CD4-positive, alpha-beta T cell treated with Interleukin-17A for 1 hour (primary cell): Measurements from ENCODE around the gene P4HTM.
"Not testable (repeated sequence)": the region's sequence is repeated elsewhere in the genome, so short reads cannot be mapped to it uniquely, and the experiment has no call there.

Source experiments
- DNase-seq: peaks from one replicate; pipeline ENCODE4 v3.0.0-alpha.2; 2020

The P4HTM gene

DNA sequence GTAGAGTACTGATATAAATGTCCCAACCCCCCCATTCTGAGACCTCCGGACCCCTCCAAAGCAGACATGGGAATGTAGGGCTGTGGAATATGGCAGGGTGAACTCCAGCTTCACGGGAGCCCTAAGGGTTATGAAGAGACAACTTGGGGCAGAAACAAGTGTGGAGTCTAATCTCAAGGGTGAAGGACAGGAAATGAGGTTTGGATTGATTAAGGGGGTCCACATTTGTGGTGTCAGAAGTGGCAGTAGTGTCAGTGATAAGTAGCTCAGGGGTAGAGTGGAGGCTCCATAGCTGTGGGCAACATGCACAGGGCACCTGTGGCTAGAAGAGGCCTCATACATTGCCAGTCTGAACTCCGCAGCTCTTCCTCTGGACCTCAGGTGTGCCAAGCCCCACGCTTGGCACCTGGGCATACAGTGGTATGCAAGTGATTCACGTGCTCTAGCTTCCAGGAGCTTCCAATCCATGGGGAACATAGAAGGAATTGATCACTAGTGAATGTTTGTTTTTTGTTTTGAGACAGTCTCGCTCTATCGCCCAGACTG, 4.1 kb upstream of the P4HTM start:
- no peak for DNase-seq

DNA sequence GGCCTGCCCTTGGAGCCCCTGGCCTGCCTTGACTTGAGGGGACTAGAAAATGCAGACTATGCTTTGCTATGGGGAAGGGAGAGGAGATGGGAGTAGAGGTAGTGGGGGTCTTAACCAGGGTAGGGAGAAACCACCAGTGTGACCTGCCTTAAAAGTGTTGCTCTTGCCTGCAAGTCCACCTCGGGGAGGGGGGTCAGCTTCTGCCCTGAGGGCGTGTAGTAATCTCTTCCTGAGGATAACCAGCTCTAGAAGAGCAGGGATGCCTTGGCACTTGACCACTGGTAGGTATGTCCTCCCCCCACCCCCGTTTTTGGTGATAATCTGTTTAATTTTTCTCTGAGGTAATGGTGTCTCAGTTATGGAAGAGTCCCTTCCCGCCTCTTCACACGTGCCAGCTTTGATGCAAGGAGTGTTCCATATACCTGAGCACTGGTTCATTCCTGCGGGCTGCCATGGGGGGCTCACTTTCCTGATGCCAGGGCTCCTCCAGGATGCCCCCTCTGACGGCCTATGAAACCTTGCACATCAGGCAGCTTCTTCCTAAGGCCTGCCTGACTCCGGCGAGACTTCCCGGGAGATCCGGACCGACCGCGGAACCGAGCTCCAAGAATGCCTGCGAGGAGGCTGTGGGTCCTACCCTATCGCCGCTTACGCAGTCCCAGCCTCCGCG, 780 bp upstream of the P4HTM start:
- no peak for DNase-seq

DNA sequence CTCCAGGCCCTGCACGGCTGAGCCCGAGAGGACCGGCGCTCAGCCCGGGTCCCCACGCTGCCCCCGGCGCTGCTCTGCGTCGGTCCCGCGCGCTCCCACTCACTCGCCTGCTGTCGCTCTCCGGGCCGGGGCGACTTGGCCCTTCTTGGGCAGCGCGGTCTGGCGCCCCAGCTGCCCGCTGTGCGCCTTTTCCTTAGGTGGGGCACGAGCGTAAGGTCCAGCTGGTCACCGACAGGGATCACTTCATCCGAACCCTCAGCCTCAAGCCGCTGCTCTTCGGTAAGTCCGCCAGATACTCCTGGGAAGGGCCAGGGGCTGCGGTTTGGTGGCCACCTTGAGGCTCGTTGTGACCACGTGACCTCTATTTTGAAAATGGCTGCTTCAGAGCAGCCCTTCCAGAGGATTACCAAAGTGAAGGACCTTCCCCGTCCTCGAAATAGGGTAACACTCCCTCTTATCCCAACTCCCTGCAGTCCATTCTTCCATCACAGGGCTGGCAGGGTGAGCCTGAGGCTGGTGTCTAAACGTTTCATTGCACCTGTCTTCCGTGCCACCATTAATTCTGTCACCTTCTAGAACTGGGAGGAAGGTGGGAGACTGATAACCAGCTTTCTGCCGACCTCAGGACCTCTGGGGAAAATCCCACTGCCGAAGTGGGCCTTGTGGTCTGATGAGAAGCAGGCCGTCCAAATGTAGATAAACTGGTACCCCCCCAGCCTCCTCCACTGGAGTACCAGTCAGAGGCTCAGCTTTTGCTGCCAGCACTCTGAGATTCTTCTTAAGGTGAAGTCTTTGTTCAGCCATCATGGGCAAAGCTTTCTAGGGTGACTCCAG, 812 bp downstream of the P4HTM start:
- peak; percentile 49 for DNase-seq

DNA sequence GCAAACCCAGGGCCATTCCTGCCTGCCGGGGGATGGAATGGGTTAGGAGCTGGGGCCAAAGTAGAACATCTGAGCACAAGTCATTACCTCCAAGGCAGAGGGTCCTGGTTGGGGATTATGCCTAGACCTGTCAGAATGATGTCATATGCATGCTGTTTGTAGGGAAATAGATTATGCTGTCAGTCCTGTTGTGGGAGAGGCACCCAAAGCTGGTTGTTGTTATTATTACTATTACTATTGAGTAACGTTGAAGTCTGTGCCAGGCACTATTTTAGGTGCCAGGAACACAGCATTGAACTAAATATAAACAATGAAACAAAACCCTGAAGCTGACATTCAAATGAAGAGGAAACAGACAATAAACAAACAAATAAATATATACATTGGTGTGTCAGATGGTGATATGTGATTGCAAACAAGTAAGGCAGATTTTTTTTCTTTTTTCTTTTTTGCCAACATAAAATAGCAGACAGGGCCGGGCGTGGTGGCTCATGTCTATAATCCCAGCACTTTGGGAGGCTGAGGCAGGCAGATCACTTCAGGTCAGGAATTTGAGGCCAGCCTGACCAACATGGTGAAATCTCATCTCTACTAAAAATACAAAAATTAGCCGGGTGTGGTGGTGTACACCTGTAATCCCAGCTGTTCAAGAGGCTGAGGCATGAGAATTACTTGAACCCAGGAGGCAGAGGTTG, 2.0 kb downstream of the P4HTM start:
- DNase-seq, result no peak

DNA sequence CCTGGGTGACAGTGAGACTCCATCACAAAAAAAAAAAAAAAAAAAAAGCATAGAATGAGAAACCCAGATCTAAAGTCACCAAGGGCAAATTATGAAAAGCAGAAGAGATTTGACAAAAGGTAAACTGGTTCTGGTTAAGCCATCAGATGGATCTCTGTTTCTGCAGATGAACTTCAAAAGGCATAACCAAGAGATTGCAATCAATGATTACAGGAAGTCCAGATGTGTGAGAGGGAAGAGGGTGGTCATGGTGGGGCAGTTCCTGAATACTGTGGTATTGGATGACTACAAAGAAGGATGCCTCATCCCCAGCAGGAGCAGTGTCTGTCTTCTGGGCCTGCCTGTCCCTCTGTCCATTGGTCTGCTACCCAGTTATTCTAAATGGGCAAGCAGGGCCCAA, 3.8 kb downstream of the P4HTM start:
- DNase-seq, result no peak

DNA sequence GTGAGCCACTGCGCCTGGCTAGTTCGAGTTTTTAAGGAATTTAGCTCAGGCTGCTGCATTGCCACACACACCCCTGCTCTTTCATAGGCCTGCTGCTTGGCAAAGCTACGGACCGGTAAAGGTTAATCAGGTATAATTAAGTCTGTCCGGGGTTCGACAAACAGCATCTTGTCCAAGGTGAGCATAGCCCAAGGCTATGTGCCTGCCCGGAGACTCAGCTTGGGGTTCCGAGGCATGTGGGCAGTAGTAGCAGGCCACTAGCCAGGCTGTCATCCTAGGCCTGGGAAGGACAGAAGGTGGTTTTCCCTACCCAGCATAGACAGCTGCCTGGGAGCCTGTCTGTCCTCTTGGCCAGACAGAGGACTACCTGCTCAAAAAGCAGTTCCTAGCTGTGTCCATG, 6.6 kb downstream of the P4HTM start:
- DNase-seq, result no peak

DNA sequence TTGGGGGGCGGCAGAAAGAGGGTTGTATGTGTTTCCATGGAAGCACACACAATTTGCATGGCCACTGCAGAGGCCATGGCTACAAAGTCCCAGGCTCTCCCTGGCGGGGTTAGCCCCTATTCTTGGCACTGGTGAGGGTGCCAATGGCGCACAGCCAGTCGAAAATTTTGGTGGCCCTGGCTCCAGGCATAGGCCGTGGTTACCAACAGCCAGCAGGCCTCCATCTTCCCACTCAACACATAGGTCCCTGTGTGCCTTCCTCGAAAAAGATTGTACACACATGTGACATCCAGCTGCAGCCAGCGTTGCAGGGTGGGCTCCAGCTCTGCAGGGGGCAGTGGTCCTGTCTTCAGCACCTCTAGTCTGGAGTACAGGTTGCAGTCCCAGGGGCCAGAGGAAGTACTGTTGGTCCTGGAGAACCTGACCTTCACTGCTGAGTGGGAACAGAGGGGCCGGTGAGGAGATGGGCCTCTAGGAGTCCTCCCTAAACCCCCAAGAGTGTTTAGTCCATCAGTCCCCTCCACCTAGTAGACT, 7.1 kb downstream of the P4HTM start:
- no peak for DNase-seq

DNA sequence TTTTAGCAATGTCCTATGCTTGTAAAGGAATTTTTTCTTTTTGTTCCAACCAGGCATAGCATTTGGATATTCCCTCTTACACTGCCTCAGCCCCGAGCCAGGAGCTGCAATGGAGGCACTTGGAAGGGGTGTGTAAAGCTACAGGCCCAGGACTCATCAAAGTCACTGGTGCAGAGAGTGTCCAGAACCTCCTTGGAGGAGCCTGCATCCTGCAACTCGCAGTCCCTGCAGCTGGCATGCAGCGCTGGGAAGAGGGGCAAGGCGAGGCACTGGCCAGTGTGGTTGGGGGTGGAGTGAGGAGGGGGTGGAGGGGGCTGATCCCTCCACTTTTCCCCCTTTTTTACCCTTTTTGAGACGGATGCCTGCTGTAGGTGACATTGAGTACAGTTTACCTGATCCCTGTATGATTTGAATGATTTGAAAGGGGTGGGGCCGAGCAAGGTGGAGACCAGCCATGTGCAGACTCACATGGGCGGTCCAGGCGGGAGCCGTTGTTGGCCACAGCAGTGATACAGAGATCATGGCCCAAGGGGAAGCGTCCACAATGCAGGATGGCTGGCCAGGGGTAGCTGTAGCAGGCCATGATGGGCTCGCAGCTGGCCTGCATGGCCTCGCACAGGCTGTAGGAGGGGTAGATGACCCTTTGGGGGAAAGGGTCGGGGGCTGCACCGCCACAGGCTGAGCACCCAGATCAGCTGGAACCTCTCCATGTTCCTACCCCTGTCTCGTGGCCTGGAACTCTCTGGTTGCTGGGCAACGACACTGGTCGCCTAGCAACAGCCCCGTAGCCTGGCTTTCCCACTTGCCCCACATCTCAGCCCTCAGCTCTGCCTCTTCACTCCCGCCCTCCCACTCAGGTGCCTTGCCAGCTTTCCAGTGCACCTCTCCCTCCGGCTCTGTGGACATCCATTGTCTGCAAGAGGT, 7.9 kb downstream of the P4HTM start:
- no peak for DNase-seq

DNA sequence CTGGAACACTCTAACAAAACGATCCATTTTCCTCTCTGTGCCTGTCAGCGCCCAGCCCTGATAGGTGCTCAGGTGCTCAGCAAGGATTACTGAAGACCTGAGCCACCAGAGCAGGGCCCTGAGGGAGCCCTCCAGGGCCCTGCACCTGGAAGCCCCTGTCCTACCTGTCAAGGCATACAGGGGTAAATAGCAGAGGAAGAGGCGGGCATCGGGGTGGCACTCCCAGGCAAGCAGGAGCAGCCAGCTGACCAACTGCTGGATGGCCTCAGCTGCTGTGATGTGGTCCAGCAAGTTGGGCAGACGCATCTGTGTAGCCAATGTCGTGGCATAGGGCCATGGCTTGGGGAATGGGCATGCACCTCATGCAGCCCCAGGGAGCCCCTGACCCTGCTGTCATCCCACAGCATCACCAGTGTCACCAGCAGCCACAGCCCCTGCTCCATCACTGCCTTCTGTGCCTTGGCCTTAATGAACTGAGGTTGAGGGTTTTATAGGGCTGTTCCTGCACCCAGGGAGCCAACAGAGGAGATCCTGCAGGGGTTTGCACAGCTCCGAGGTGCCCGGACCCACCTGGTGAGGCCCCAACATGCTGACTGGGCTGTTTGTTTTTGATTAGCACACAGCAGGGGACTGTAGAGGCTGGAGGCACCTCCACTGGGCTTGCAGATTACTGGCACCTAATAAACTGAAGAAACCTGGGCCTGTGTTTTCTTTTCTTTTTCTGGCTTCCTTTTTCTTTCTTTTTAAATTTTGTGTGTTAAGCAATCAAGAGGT, 9.2 kb downstream of the P4HTM start:
- no peak for DNase-seq

DNA sequence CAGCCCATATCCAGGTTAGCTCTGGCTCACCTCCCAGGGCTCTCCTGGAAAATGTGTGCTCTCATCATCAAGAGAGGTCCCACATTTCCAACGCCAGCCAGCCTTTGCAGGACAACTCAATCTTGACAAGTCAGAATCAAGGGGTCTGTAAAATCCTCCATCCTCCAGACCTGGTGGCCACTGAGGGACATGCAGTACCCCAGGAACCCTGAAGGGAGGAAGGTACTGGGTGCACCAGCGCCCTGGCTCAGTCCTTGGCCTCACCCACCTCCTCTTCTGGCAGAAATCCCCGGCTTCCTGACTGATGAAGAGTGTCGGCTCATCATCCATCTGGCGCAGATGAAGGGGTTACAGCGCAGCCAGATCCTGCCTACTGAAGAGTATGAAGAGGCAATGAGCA, 11.1 kb downstream of the P4HTM start:
- DNase-seq, result no peak

DNA sequence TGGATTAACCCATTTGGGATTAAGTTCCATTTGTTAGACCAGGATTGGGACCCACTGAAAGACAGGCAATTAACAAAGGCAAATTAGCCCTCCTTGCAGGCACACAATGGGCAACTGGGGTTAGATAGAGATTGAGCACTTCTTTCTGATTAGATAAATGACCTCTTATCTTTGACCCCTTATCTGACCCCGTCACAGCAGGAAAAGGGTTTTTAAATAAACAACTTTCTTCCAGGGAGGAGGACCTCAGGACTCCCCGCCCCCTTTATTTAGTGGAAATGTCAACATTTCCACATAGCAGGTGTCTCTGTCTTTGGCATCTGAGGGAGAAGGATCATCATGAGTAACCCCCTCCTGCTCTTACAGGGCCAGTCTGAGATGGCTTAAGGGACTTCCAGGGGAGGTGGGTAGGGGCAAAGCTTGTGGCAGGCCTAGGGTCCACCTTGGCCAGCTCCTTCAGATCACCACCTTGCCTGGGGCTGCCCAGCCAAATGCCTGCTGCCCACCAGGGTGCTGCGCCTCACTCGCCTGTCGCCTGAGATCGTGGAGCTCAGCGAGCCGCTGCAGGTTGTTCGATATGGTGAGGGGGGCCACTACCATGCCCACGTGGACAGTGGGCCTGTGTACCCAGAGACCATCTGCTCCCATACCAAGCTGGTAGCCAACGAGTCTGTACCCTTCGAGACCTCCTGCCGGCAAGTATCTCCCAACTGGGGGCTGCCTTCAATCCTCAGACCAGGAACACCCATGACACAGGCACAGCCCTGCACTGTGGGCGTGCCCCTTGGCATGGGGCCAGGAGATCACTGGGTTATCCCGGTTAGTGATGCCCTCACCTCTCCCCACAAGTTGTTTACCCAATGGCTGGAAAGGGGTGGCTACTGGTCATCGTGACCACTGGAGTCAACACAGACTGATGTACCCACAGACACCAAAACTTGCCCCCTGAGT, 14.6 kb downstream of the P4HTM start:
- DNase-seq, result no peak

DNA sequence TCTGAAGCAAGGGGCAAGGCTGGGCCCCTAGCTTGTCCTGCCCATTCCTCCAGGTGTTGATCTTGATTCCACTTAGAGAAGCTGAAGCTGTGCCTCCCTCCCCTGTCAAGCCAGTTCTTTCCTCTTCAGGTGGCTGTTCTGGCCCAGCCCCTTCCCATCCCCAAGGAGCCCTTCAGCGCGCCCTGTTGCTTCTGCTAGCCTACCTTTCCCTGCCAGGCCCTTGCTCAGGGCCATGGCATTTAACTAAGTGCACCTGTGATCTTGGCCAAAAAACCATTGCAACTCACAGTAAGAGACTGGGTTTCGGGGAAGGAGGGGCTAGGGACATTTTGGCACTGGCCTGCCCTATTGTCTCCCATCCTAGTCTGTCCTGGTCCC, 15.3 kb downstream of the P4HTM start:
- no peak for DNase-seq

DNA sequence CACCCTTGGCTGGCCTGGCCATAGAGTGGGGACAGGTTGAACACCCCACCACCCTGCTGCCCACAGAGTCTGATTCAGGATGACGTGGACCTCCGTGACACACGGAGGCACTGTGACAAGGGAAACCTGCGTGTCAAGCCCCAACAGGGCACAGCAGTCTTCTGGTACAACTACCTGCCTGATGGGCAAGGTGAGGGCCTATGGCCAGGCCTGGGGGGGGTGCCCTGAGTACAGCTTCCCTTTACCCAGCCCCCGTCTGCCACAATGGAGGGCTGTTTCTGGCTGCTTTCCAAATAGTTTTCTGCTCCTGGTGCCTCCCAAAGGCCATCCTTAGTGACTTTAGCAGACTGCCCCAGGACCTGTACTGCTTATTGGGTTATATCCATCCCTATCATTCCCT, 16.0 kb downstream of the P4HTM start:
- no peak for DNase-seq

DNA sequence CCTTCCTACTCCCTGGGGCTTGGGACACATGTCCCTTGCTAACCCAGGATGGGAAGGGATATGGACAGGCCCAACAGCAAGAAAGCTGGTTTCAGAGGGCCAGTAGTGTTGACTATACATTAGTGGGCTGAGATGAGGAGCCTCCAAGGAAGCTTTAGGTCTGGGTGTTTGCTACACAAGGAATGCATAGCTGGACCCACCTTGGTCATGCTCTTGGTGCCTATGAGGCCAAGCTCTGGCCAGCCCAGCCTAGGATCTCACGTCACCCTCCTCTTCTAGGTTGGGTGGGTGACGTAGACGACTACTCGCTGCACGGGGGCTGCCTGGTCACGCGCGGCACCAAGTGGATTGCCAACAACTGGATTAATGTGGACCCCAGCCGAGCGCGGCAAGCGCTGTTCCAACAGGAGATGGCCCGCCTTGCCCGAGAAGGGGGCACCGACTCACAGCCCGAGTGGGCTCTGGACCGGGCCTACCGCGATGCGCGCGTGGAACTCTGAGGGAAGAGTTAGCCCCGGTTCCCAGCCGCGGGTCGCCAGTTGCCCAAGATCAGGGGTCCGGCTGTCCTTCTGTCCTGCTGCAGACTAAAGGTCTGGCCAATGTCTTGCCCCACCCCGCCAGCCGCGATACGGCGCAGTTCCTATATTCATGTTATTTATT, 16.5 kb downstream of the P4HTM start:
- no peak for DNase-seq

DNA sequence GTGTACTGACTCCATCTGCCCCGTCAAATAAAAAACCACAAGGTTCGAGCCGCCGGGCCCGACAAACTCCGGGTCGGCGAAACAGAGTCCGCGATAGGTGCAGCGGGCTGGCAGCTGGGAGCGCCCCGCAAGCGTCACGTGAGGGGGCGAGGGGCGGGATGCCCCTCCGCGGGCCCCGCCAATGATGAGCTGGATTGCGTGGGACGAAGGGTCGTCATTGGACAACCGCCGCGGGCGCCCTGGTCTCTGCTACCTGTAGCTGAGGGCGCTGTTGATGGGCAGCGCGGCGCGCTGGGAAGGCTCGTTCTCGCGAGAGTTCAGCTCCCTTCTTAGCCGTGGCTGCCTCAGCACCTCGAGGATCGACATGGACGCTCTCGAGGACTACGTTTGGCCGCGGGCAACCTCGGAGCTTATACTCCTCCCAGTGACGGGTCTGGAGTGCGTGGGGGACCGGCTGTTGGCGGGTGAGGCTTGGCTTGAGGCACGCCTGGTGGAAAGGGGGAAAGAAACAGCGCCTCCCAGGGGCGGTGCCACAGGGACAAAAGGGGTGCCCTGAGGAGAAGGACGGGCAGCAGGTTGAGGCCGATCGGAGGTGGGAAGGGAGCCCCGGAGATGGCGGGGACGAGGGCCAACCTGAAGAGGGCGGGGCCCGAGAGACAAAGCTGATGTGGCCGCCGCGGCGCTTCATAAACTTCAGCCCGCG, 17.2 kb downstream of the P4HTM start, which contains the start of gene WDR6:
TSS of gene WDR6 (plus strand) at position 324 of the 703 bp plus-strand sequence. CDS start at position 365, 41 bp downstream.
- peak; percentile 98 for DNase-seq

DNA sequence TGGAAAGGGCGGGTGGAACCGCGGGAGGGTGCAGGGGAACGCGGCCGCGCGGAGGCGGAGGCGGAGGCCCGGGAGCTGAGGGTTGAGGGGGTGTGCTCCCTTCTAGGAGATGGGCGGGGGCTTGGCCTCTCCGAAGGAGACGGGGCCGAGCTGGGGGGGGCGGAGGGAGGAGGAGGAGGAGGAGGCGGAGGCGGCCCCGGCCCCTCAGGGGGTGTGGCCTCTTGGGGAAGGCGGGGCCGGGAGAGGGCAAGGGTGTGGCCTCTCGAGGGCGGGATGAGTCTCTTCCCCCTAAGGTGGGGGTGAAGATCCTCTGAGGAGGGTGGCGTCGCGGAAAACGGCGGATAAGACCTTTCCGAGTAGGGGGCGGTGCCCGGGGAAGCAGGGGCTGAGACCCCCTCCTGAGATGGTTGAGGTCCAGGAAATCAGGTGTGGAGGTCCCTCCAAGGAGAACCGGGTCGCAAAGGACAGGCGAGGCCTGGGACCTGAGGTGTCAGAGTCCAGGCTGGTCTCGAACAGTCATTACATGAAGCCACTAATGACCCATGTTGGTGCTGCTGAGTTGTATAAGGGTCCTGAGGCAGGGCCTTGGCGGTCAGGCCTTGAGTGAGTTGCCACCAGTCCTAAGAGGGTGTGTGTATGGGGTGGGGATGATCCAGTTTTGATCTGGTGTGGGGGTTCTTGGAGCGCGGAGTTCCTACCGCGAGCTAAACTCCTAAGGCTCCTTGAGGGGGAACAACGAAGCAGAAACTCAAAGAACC, 17.9 kb downstream of the P4HTM start:
- peak; percentile 92 for DNase-seq

DNA sequence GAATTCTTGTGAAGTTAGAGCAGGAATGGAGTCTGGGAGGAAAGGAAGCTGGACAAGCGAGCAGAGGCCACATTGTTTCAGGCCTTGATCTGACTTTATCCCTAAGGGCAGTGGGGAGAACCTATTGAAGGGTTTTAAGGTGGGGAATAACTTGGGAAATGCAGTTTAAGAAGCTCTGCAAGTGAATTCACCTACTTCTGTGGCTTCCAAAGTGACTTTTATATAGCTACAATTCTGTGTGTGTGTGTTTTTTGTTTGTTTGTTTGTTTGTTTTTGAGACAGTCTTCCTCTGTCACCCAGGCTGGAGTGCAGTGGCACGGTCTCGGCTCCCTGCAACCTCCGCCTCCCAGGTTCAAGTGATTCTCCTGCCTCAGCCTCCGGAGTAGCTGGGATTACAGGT, 18.6 kb downstream of the P4HTM start:
- not testable (repeated sequence) for DNase-seq

DNA sequence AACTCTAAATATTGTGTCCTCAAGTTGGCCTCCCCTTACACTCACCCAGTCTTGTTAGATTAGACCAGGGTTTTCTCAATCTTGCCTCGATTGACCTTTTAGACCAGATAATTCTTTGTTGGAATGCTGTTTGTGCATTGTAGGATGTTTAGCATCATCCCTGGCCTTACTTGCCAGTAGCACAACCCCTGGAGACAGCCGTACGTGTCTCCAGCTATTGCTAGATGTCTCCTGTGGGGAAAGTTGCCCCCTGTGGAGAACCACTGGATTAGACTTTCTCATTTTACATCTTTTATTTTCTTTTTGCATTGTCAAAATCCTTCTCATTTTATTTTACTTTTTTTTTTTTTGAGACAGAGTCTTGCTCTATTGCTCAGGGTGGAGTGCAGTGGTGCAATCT, 19.4 kb downstream of the P4HTM start:
- DNase-seq, result no peak
